HCT116 (cell line): ENCODE data around the gene MYH6. TPM values are rescaled to one million over a fixed set of nuclear protein-coding genes. Genes with fewer than 3 reads are reported as not detected.
"Not testable (repeated sequence)": the region's sequence is repeated elsewhere in the genome, so short reads cannot be mapped to it uniquely, and the experiment has no call there.

Experiments used
- ATAC-seq: fragments of 200-7000 bp; cut with Tn5 transposase; 2 replicates; pipeline ENCODE4 v1.9.1; 2020; ENCODE audit warnings: mild to moderate bottlenecking, moderate library complexity
- BruUV-seq: library from RNA; stranded (reverse); fragments of 400-500 nt; replicated peaks from 2 replicates; lab custom pipeline; 2021; lab: Mats Ljungman, UMichigan
- CTCF ChIA-PET: fragments of 300-600 bp; sonication (Branson Sonifier 250); formaldehyde crosslinking; loops from one replicate; lab custom pipeline; 2021; ENCODE audit warnings: antibody characterized with exemption; lab: Charles Lee
- POLR2A ChIA-PET: fragments of 300-600, 350-600 bp; sonication (Branson Sonifier 250); formaldehyde crosslinking; loops from one replicate; lab custom pipeline; 2021; ENCODE audit warnings: antibody characterized with exemption; lab: Charles Lee
- RAD21 ChIA-PET, 2 experiments: fragments of 300-600 bp; sonication (Branson Sonifier 250); formaldehyde crosslinking; loops; one replicate each; lab custom pipeline; 2023; ENCODE audit warnings: low total read pairs in 2 of 2; ENCODE audit not compliant: uncharacterized antibody in 2 of 2, unreplicated experiment in 2 of 2, low non-redundant PET in 1 of 2; lab: Charles Lee
- DNase-seq: peaks from one replicate; pipeline ENCODE4 v3.0.0-alpha.2; 2010; ENCODE audit warnings: low read depth, low spot score
- H2AFZ ChIP-seq: fragments of 200-600 bp; shearing (Covaris generic), sonication (generic); 2 replicates; pipeline ENCODE4 v1.6.1; 2017; ENCODE audit warnings: low read depth, mixed run types, mixed read lengths, antibody characterized with exemption, low read length; ENCODE audit not compliant: poor library complexity, severe bottlenecking
- H3K27ac ChIP-seq: 2 replicates; pipeline ENCODE4 v1.5.1; 2012; ENCODE audit warnings: low read depth, low read length
- H3K27me3 ChIP-seq: fragments of 200-600 bp; sonication (generic); 2 replicates; pipeline ENCODE4 v1.6.1; 2016; ENCODE audit warnings: mixed run types, low read length, mixed read lengths; ENCODE audit not compliant: insufficient read depth
- H3K36me3 ChIP-seq, 2 experiments: fragments of 200-500 bp in 1 of 2; fragments of 200-600 bp in 1 of 2; sonication (Bioruptor generic) in 1 of 2; sonication (generic) in 1 of 2; 2 replicates each; pipeline versions ENCODE4 v1.5.1 to v1.6.1; 2014 to 2016; ENCODE audit warnings: low read length in 2 of 2, inconsistent platforms in 1 of 2, mixed read lengths in 1 of 2, mixed run types in 1 of 2; ENCODE audit not compliant: insufficient read depth in 2 of 2, control insufficient read depth in 1 of 2
- H3K4me1 ChIP-seq, 2 experiments: fragments of 200-600 bp in 1 of 2; sonication (generic) in 1 of 2; 2 replicates each; pipeline versions ENCODE4 v1.5.1 to v1.6.1; 2012 to 2017; ENCODE audit warnings: low read length in 2 of 2, inconsistent platforms in 1 of 2, mild to moderate bottlenecking in 1 of 2, mixed read lengths in 1 of 2, mixed run types in 1 of 2, moderate library complexity in 1 of 2; ENCODE audit not compliant: insufficient read depth in 2 of 2, control insufficient read depth in 1 of 2
- H3K4me2 ChIP-seq: fragments of 200-600 bp; sonication (generic); 2 replicates; pipeline ENCODE4 v1.6.1; 2017; ENCODE audit warnings: mixed run types, low read length, mixed read lengths
- H3K4me3 ChIP-seq, 2 experiments: fragments of 200-600 bp in 1 of 2; sonication (generic) in 1 of 2; replicated peaks in 1 of 2; 2 replicates each; pipeline ENCODE4 v1.5.1; 2011 to 2016; ENCODE audit warnings: low read length in 2 of 2, control low read depth in 1 of 2, low read depth in 1 of 2, mild to moderate bottlenecking in 1 of 2, mixed read lengths in 1 of 2, mixed run types in 1 of 2
- H3K79me2 ChIP-seq: fragments of 200-600 bp; sonication (generic); 2 replicates; pipeline ENCODE4 v1.6.1; 2017; ENCODE audit warnings: mild to moderate bottlenecking, mixed run types, low read length, moderate library complexity, mixed read lengths; ENCODE audit not compliant: insufficient read depth
- H3K9ac ChIP-seq: fragments of 200-600 bp; sonication (generic); 2 replicates; pipeline ENCODE4 v1.6.1; 2016; ENCODE audit warnings: low read length, mixed read lengths
- H3K9me2 ChIP-seq: fragments of 200-600 bp; sonication (generic), shearing (Covaris generic); 2 replicates; pipeline ENCODE4 v1.6.1; 2017; ENCODE audit warnings: mixed run types, mild to moderate bottlenecking, moderate library complexity; ENCODE audit not compliant: insufficient read depth
- H3K9me3 ChIP-seq, 2 experiments: fragments of 200-500 bp in 1 of 2; fragments of 200-600 bp in 1 of 2; sonication (Bioruptor generic) in 1 of 2; sonication (generic) in 1 of 2; 2 replicates each; pipeline ENCODE4 v1.6.1; 2014 to 2017; ENCODE audit warnings: low read length in 2 of 2, mixed read lengths in 2 of 2, inconsistent platforms in 1 of 2, low read depth in 1 of 2, mild to moderate bottlenecking in 1 of 2, mixed run types in 1 of 2, moderate library complexity in 1 of 2; ENCODE audit not compliant: control insufficient read depth in 1 of 2, insufficient read depth in 1 of 2
- H4K20me1 ChIP-seq: fragments of 200-600 bp; sonication (generic), shearing (Covaris generic); 2 replicates; pipeline ENCODE4 v1.6.1; 2017; ENCODE audit warnings: mixed run types, mild to moderate bottlenecking, moderate library complexity; ENCODE audit not compliant: insufficient read depth
- CBX3 ChIP-seq: IDR thresholded peaks from 2 replicates; pipeline ENCODE4 v1.6.1; 2012; ENCODE audit warnings: low read depth
- EZH2 ChIP-seq: fragments of 200-600 bp; sonication (generic); IDR thresholded peaks from 2 replicates; pipeline ENCODE4 v1.6.1; 2017; ENCODE audit warnings: antibody characterized with exemption, mixed run types
- JUND ChIP-seq: IDR thresholded peaks from 2 replicates; pipeline ENCODE4 v1.6.1; 2012
- POLR2AphosphoS5 ChIP-seq: IDR thresholded peaks from 2 replicates; pipeline ENCODE4 v1.6.1; 2011; ENCODE audit warnings: mild to moderate bottlenecking, low read depth, low read length, moderate library complexity
- RAD21 ChIP-seq: IDR thresholded peaks from 2 replicates; pipeline ENCODE4 v1.6.1; 2012; ENCODE audit warnings: low read depth, mild to moderate bottlenecking
- SIN3A ChIP-seq: IDR thresholded peaks from 2 replicates; pipeline ENCODE4 v1.6.1; 2012; ENCODE audit warnings: low read depth
- SP1 ChIP-seq: IDR thresholded peaks from 2 replicates; pipeline ENCODE4 v1.6.1; 2012; ENCODE audit warnings: low read depth
- SRF ChIP-seq: IDR thresholded peaks from 2 replicates; pipeline ENCODE4 v1.6.1; 2012; ENCODE audit warnings: low read depth
- TCF7L2 ChIP-seq: IDR thresholded peaks from 2 replicates; pipeline ENCODE4 v1.7.0; 2011; ENCODE audit warnings: borderline replicate concordance, inconsistent platforms; ENCODE audit not compliant: insufficient read depth, insufficient read length; ENCODE audit errors: extremely low read depth
- ZFX ChIP-seq: fragments of 450-650 bp; IDR thresholded peaks from 2 replicates; pipeline ENCODE4 v1.6.1; 2017
- intact Hi-C: fragments of 100-400 bp; cut with micrococcal nuclease; formaldehyde crosslinking; loops from 2 replicates; pipeline ENCODE4 v1.10.0; 2022
- total RNA-seq: library from RNA; stranded (reverse); gene quantifications from one replicate; pipeline ENCODE4 v1.2.1, GENCODE V29; 2021; ENCODE audit not compliant: unreplicated experiment

MYH6 gene
- total RNA-seq, 1 experiment from 2014 or later, result not detected

GRCh38 chr14:23386999-23387398 is 21.1 kb downstream of the MYH6 start:
- CTCF ChIA-PET, result no interaction called here
- BruUV-seq, result no TSS peak
- Histone ChIP-seq H3K4me2 (no peak overlapping the region), H3K4me1 (no peaks in the 10 kb centered on the region), H3K79me2 (no peaks in the 10 kb centered on the region), H3K9me3 (no peaks in the 10 kb centered on the region), H3K9ac (no peak overlapping the region), H2AFZ (no peak overlapping the region)
- intact Hi-C loops, result no loop called here
- POLR2A ChIA-PET, result no interaction called here
- ATAC-seq, result no peak
- RAD21 ChIA-PET, result no interaction called here
- no peak for TF ChIP-seq SRF
- no peak for TF ChIP-seq RAD21
- no peak for TF ChIP-seq CBX3
- no peak for TF ChIP-seq SIN3A
- no peak for TF ChIP-seq TCF7L2
- TF ChIP-seq EZH2, result no peak
- no peak for TF ChIP-seq ZFX
- TF ChIP-seq SP1, result no peak
- TF ChIP-seq POLR2AphosphoS5, result no peak
- TF ChIP-seq JUND, result no peak
- TF ChIP-seq, all 23 proteins: peak for 0
- no peak overlapping the region for H3K27ac ChIP-seq
- H3K4me3 ChIP-seq, result no peak overlapping the region
- no peaks in the 10 kb centered on the region for H4K20me1 ChIP-seq
- no peaks in the 10 kb centered on the region for H3K36me3 ChIP-seq
- no peaks in the 10 kb centered on the region for H3K9me2 ChIP-seq
- peaks cover 6% of the 10 kb centered on the region; the same call in 1 of the 2 replicates for H3K27me3 ChIP-seq
- no peak for DNase-seq

DNA sequence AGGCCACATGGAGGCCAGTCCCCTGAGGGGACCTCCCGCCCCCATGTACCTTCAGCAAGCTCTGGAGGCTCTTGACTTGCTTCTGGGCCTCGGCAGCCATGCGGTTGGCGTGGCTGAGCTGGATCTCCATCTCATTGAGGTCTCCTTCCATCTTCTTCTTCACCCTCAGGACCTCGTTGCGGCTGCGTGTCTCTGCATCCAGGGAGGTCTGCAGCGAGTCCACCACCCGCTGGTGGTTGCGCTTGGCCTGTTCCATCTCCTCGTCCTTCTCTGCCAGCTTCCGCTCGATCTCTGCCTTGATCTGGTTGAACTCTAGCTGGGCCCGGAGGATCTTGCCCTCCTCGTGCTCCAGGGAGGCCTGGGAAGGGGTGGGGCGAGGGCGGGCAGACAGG is 21.8 kb downstream of the MYH6 start:
- POLR2A ChIA-PET, H3K9ac ChIP-seq, CTCF ChIA-PET: not testable (repeated sequence)

More for the DNA sequence above, 21.8 kb downstream of the MYH6 start:
- H3K27me3 ChIP-seq, H3K9me3 ChIP-seq, H2AFZ ChIP-seq, H3K79me2 ChIP-seq, RAD21 ChIA-PET, H3K27ac ChIP-seq, intact Hi-C loops, H4K20me1 ChIP-seq, H3K4me2 ChIP-seq, ATAC-seq, BruUV-seq, DNase-seq, H3K36me3 ChIP-seq, H3K9me2 ChIP-seq, H3K4me3 ChIP-seq, H3K4me1 ChIP-seq: not testable (repeated sequence)
